K562 (cell line): ENCODE results near the gene PCNX3. TPM values are rescaled to one million over a fixed set of nuclear protein-coding genes. Genes with fewer than 3 reads are reported as not detected.

Source experiments
- ATAC-seq: fragments of 200-7000 bp; cut with Tn5 transposase; 3 replicates; pipeline ENCODE4 v1.9.1; 2020; ENCODE audit warnings: moderate library complexity
- BruUV-seq: library from RNA; stranded (reverse); fragments of 400-500 nt; replicated peaks from 2 replicates; lab custom pipeline; 2021; lab: Mats Ljungman, UMichigan
- CTCF ChIA-PET: fragments of 300-600 bp; formaldehyde crosslinking; extraction: SDS; loops from one replicate; lab custom pipeline; 2021; ENCODE audit warnings: low intra/inter-chr PET ratio; lab: Yijun Ruan, JAX
- POLR2A ChIA-PET: fragments of 300-600, 350-650 bp; sonication (Branson Sonifier 250); formaldehyde crosslinking; extraction: SDS; loops from one replicate; lab custom pipeline; 2021; ENCODE audit warnings: antibody characterized with exemption, inconsistent platforms; lab: Yijun Ruan, JAX
- DNase-seq, 4 experiments: peaks; one replicate each; pipeline versions ENCODE4 v3.0.0 to v3.0.0-alpha.2; 2011 to 2018; ENCODE audit warnings: low spot score in 3 of 4, mixed read lengths in 3 of 4; ENCODE audit errors: extremely low read depth in 1 of 4
- FAIRE-seq: peaks from 2 replicates; lab custom pipeline; 2011; peaks lifted over from hg19 to GRCh38; lab: Jason Lieb, UNC
- H2AFZ ChIP-seq: 2 replicates; pipeline ENCODE4 v1.6.0; 2011; ENCODE audit warnings: low read depth, low read length, control low read depth, inconsistent platforms
- H3K27ac ChIP-seq: fragments of 200-600 bp; 3 replicates; pipeline ENCODE4 v1.8.0; 2011; ENCODE audit warnings: low read depth, mild to moderate bottlenecking, control low read depth, inconsistent platforms, low read length, moderate library complexity, mixed read lengths; ENCODE audit errors: extremely low read depth
- H3K27me3 ChIP-seq, 2 experiments: fragments of 300-600 bp in 1 of 2; 2 replicates in 1 of 2; 3 replicates in 1 of 2; pipeline versions ENCODE4 v1.6.0 to v1.8.0; 2011; ENCODE audit warnings: inconsistent platforms in 2 of 2, low read length in 2 of 2, mild to moderate bottlenecking in 1 of 2, mixed read lengths in 1 of 2, moderate library complexity in 1 of 2; ENCODE audit not compliant: control insufficient read depth in 2 of 2, insufficient read depth in 2 of 2
- H3K36me3 ChIP-seq: fragments of 300-600 bp; 3 replicates; pipeline ENCODE4 v1.8.0; 2011; ENCODE audit warnings: mild to moderate bottlenecking, low read length, inconsistent platforms; ENCODE audit not compliant: control insufficient read depth, insufficient read depth
- H3K4me1 ChIP-seq, 2 experiments: fragments of 200-600 bp in 1 of 2; replicated peaks in 1 of 2; 2 replicates in 1 of 2; 3 replicates in 1 of 2; pipeline versions ENCODE4 v1.5.1 to v1.8.0; 2011; ENCODE audit warnings: inconsistent platforms in 2 of 2, low read length in 2 of 2, mild to moderate bottlenecking in 1 of 2, mixed read lengths in 1 of 2, moderate library complexity in 1 of 2; ENCODE audit not compliant: control insufficient read depth in 2 of 2, insufficient read depth in 2 of 2
- H3K4me2 ChIP-seq: 2 replicates; pipeline ENCODE4 v1.6.1; 2011; ENCODE audit warnings: low read length, control low read depth, inconsistent platforms, mixed read lengths; ENCODE audit not compliant: insufficient read depth
- H3K4me3 ChIP-seq: fragments of 200-600 bp; sonication (generic), shearing (Covaris generic); 2 replicates; pipeline ENCODE4 v1.5.1; 2016; ENCODE audit warnings: control low read depth, inconsistent platforms
- H3K79me2 ChIP-seq: fragments of 200-600 bp; 3 replicates; pipeline ENCODE4 v1.8.0; 2011; ENCODE audit warnings: low read length, inconsistent platforms; ENCODE audit not compliant: control insufficient read depth, insufficient read depth
- H3K9ac ChIP-seq, 2 experiments: 2 replicates each; pipeline versions ENCODE4 v1.6.0 to v1.6.1; 2011; ENCODE audit warnings: low read depth in 2 of 2, low read length in 2 of 2, control low read depth in 1 of 2, inconsistent platforms in 1 of 2, mild to moderate bottlenecking in 1 of 2, mixed read lengths in 1 of 2; ENCODE audit not compliant: insufficient read depth in 1 of 2
- H3K9me1 ChIP-seq: one replicate; pipeline ENCODE4 v1.6.0; 2011; ENCODE audit warnings: inconsistent platforms, mild to moderate bottlenecking, low read length, moderate library complexity; ENCODE audit not compliant: control insufficient read depth, insufficient read depth
- H3K9me3 ChIP-seq: replicated peaks from 2 replicates; pipeline ENCODE4 v1.5.1; 2011; ENCODE audit warnings: low read depth, low read length, inconsistent platforms; ENCODE audit not compliant: control insufficient read depth, insufficient read depth
- H4K20me1 ChIP-seq: replicated peaks from 2 replicates; pipeline ENCODE4 v1.6.1; 2011; ENCODE audit warnings: low read length, inconsistent platforms, mixed read lengths; ENCODE audit not compliant: control insufficient read depth, insufficient read depth
- BCLAF1 ChIP-seq, 2 experiments: fragments of 450-650 bp in 1 of 2; IDR thresholded peaks; 2 replicates each; pipeline ENCODE4 v1.6.1; 2011 to 2017; ENCODE audit warnings: low read depth in 2 of 2, antibody characterized with exemption in 1 of 2, borderline replicate concordance in 1 of 2, low read length in 1 of 2, mild to moderate bottlenecking in 1 of 2, mixed read lengths in 1 of 2; ENCODE audit not compliant: control insufficient read depth in 1 of 2
- NR4A1 ChIP-seq, 2 experiments: fragments of 250-450 bp in 1 of 2; fragments of 450-650 bp in 1 of 2; sonication (Bioruptor Pico) in 1 of 2; IDR thresholded peaks; 2 replicates each; pipeline versions ENCODE4 v1.4.0 to v1.6.1; 2016 to 2020; ENCODE audit warnings: mild to moderate bottlenecking in 2 of 2, missing compliant biosample characterization in 1 of 2, missing genetic modification characterization in 1 of 2, moderate library complexity in 1 of 2
- POLR2G ChIP-seq: fragments of 200-400 bp; formaldehyde crosslinking; IDR thresholded peaks from 2 replicates; pipeline ENCODE4 v1.6.1; 2017; ENCODE audit warnings: low read depth, mild to moderate bottlenecking, antibody characterized with exemption, low read length, moderate library complexity
- ZBTB17 ChIP-seq: fragments of 450-650 bp; formaldehyde crosslinking; IDR thresholded peaks from 2 replicates; pipeline ENCODE4 v1.4.0; 2020; ENCODE audit warnings: mild to moderate bottlenecking
- ZC3H11A ChIP-seq: IDR thresholded peaks from 2 replicates; pipeline ENCODE4 v1.6.1; 2012; ENCODE audit warnings: low read depth, low read length, improper control_type of control experiment
- WGBS: fragments of 100-300 bp; shearing (Covaris generic); methylation state at CpG from one replicate; pipeline ENCODE4 v1.1.6; 2016; ENCODE audit warnings: low coverage, mixed read lengths; ENCODE audit not compliant: insufficient coverage; ENCODE audit errors: missing lambda C conversion rate; 5-methylcytosine and 5-hydroxymethylcytosine counted together
- in situ Hi-C: fragments of 300-500 bp; cut with MboI; formaldehyde crosslinking; loops from 4 replicates; pipeline ENCODE4 v1.15.0; 2018; ENCODE audit warnings: inconsistent platforms, mixed read lengths
- intact Hi-C: fragments of 100-400 bp; cut with micrococcal nuclease; formaldehyde crosslinking; loops from 2 replicates; pipeline ENCODE4 v1.14.2; 2022
- polyA plus RNA-seq, 8 experiments: library from polyadenylated mRNA; depleted of rRNA in 4 of 8; stranded (reverse) in 5 of 8; unstranded in 3 of 8; fragments of >200 nt; fragmentation: Nextera tagmentation in 2 of 8; fragmentation: Illumina TruSeq in 1 of 8; extraction: Ambion mirVana in 2 of 8; extraction: Trizol in 1 of 8; gene quantifications; 2 replicates each; pipeline versions ENCODE4 v1.2.1 to v1.2.3, GENCODE V29; 2011 to 2014; ENCODE audit warnings: inconsistent platforms in 1 of 8, missing spikeins in 1 of 8
- total RNA-seq, 7 experiments: library from RNA; depleted of rRNA in 6 of 7; stranded (reverse); fragments of >200 nt in 6 of 7; fragmentation: Illumina TruSeq in 2 of 7; extraction: Trizol in 2 of 7; gene quantifications; 2 replicates each; pipeline versions ENCODE4 v1.2.1 to v1.2.3, GENCODE V29; 2011 to 2021; ENCODE audit warnings: low replicate concordance in 1 of 7
- TF ChIP-seq, protein P1 (sequence below): sonication (generic); formaldehyde crosslinking; IDR thresholded peaks from 2 replicates; pipeline ENCODE4 v1.8.1; 2023; ENCODE audit warnings: mild to moderate bottlenecking, missing genetic modification reagents
- TF ChIP-seq, protein P2 (sequence below): fragments of 450-650 bp; formaldehyde crosslinking; IDR thresholded peaks from 2 replicates; pipeline ENCODE4 v1.4.0; 2020; ENCODE audit warnings: mild to moderate bottlenecking, moderate library complexity

Gene PCNX3
- total and polyA plus RNA-seq, 9 of the 15 experiments (the other 6 are each of a cell fraction or from before 2014, with no cell fraction given): 0.11 to 47.8 (median 12.8) TPM

GRCh38 chr11:65621460-65621859 lies 5.9 kb downstream of the PCNX3 start:
- Histone ChIP-seq H3K27ac (no peak overlapping the region), H3K79me2 (peaks cover 17% of the 10 kb centered on the region), H3K4me1 (peaks cover 6 to 60% of the 10 kb centered on the region in 2 experiments; a peak in 3 of 5 replicates), H3K9me3 (no peaks in the 10 kb centered on the region), H3K9me1 (no peaks in the 10 kb centered on the region), H3K4me2 (no peak overlapping the region), H3K27me3 (no peaks in the 10 kb centered on the region), H3K36me3 (peaks cover 92% of the 10 kb centered on the region; the same call in 2 of the 3 replicates), H4K20me1 (no peaks in the 10 kb centered on the region; the same call in 1 of the 2 replicates), H3K4me3 (no peak overlapping the region), H2AFZ (no peak overlapping the region), H3K9ac (no peak overlapping the region; a peak in 1 of 4 replicates)
- no TSS peak for BruUV-seq
- ChIA-PET CTCF (no interaction called here), POLR2A (interaction anchor here (0.9 to 2.9 kb wide), 4 partner anchors 9 to 17 kb away, joined by 3 to 8 read pairs (median 4); partner anchors contain the start of gene SIPA1)
- WGBS: 96% methylated on average over 14 of the region's 14 CpGs
- intact Hi-C loops: no loop called here
- no peak for FAIRE-seq
- in situ Hi-C loops: no loop called here
- no peak for ATAC-seq
- DNase-seq: no peak
- TF ChIP-seq POLR2G: peak; percentile 28; the same call in 1 of the 2 replicates
- TF ChIP-seq ZBTB17: no peak
- no peak for TF ChIP-seq ZC3H11A
- TF ChIP-seq, protein P1, sequence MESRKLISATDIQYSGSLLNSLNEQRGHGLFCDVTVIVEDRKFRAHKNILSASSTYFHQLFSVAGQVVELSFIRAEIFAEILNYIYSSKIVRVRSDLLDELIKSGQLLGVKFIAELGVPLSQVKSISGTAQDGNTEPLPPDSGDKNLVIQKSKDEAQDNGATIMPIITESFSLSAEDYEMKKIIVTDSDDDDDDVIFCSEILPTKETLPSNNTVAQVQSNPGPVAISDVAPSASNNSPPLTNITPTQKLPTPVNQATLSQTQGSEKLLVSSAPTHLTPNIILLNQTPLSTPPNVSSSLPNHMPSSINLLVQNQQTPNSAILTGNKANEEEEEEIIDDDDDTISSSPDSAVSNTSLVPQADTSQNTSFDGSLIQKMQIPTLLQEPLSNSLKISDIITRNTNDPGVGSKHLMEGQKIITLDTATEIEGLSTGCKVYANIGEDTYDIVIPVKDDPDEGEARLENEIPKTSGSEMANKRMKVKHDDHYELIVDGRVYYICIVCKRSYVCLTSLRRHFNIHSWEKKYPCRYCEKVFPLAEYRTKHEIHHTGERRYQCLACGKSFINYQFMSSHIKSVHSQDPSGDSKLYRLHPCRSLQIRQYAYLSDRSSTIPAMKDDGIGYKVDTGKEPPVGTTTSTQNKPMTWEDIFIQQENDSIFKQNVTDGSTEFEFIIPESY (CRISPR knock-in tag): 0 out of 2 replicates have a peak, but pooled peaks have one; percentile 31
- TF ChIP-seq BCLAF1 (IDR thresholded peaks at IDR 0.05; ENCODE audit: borderline replicate concordance in 1 of 2, control insufficient read depth in 1 of 2, low read depth in 2 of 2, low read length in 1 of 2): no peak
- TF ChIP-seq, protein P2, sequence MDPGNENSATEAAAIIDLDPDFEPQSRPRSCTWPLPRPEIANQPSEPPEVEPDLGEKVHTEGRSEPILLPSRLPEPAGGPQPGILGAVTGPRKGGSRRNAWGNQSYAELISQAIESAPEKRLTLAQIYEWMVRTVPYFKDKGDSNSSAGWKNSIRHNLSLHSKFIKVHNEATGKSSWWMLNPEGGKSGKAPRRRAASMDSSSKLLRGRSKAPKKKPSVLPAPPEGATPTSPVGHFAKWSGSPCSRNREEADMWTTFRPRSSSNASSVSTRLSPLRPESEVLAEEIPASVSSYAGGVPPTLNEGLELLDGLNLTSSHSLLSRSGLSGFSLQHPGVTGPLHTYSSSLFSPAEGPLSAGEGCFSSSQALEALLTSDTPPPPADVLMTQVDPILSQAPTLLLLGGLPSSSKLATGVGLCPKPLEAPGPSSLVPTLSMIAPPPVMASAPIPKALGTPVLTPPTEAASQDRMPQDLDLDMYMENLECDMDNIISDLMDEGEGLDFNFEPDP (CRISPR knock-in tag): no peak
- TF ChIP-seq NR4A1 (CRISPR knock-in tag; IDR thresholded peaks at IDR 0.05): no peak
- TF ChIP-seq NR4A1 (tag; IDR thresholded peaks at IDR 0.05): no peak
